OCI-LY1 (cell line): ENCODE data around the gene KLHDC4.
A peak's percentile ranks its signal among the peaks of the same experiment; 100 is the strongest.

Experiments
- H2AFZ ChIP-seq: fragments of 200-600 bp; sonication (generic), shearing (Covaris generic); 2 replicates; pipeline ENCODE4 v1.6.0; 2014; ENCODE audit warnings: antibody characterized with exemption, mild to moderate bottlenecking, low read length
- H3F3A ChIP-seq: fragments of 200-600 bp; sonication (generic), shearing (Covaris generic); 2 replicates; pipeline ENCODE4 v1.6.0; 2014; ENCODE audit warnings: mild to moderate bottlenecking, antibody characterized with exemption, low read length, moderate library complexity; ENCODE audit not compliant: insufficient read depth
- H3K27ac ChIP-seq: fragments of 200-600 bp; sonication (generic); 2 replicates; pipeline ENCODE4 v1.5.1; 2014; ENCODE audit warnings: low read length, mixed run types, mild to moderate bottlenecking, low read depth; ENCODE audit not compliant: poor library complexity, severe bottlenecking
- H3K27me3 ChIP-seq: fragments of 200-600 bp; sonication (generic); 2 replicates; pipeline ENCODE4 v1.6.0; 2014; ENCODE audit warnings: antibody characterized with exemption, mild to moderate bottlenecking, low read length, moderate library complexity; ENCODE audit not compliant: insufficient read depth
- H3K36me3 ChIP-seq: fragments of 200-600 bp; sonication (generic); 2 replicates; pipeline ENCODE4 v1.6.1; 2014; ENCODE audit warnings: mild to moderate bottlenecking, antibody characterized with exemption, low read length, moderate library complexity, mixed read lengths; ENCODE audit not compliant: insufficient read depth
- H3K4me1 ChIP-seq: fragments of 200-600 bp; sonication (generic); 2 replicates; pipeline ENCODE4 v1.5.1; 2014; ENCODE audit warnings: mild to moderate bottlenecking, low read length, moderate library complexity; ENCODE audit not compliant: insufficient read depth, severe bottlenecking
- H3K4me2 ChIP-seq: fragments of 200-600 bp; sonication (generic), shearing (Covaris generic); 2 replicates; pipeline ENCODE4 v1.6.1; 2014; ENCODE audit warnings: low read length
- H3K4me3 ChIP-seq: fragments of 200-600 bp; sonication (generic); 2 replicates; pipeline ENCODE4 v1.5.1; 2014; ENCODE audit warnings: low read length, low read depth, mild to moderate bottlenecking, mixed read lengths; ENCODE audit not compliant: poor library complexity, severe bottlenecking
- H3K79me2 ChIP-seq: fragments of 200-600 bp; shearing (Covaris generic); 2 replicates; pipeline ENCODE4 v1.6.1; 2016; ENCODE audit warnings: mixed run types, low read length, mixed read lengths; ENCODE audit not compliant: insufficient read depth
- H3K9ac ChIP-seq: fragments of 200-600 bp; sonication (generic), shearing (Covaris generic); 2 replicates; pipeline ENCODE4 v1.6.1; 2014; ENCODE audit warnings: mild to moderate bottlenecking, low read length, mixed read lengths
- H3K9me2 ChIP-seq: fragments of 200-600 bp; sonication (generic), shearing (Covaris generic); 2 replicates; pipeline ENCODE4 v1.6.1; 2014; ENCODE audit warnings: low read depth, mild to moderate bottlenecking, low read length, mixed read lengths
- H3K9me3 ChIP-seq: fragments of 200-600 bp; shearing (Covaris generic); 2 replicates; pipeline ENCODE4 v1.6.1; 2014; ENCODE audit warnings: low read length, mixed read lengths
- H4K20me1 ChIP-seq: fragments of 200-600 bp; sonication (generic), shearing (Covaris generic); 2 replicates; pipeline ENCODE4 v1.6.0; 2016; ENCODE audit warnings: mild to moderate bottlenecking, low read length; ENCODE audit not compliant: insufficient read depth
- EZH2 ChIP-seq: fragments of 200-600 bp; sonication (generic), shearing (Covaris generic); IDR thresholded peaks from 2 replicates; pipeline ENCODE4 v1.8.0; 2017; ENCODE audit warnings: borderline replicate concordance, mixed run types, mild to moderate bottlenecking, antibody characterized with exemption, low read length, moderate library complexity, mixed read lengths
- TF ChIP-seq, protein P1 (sequence below): fragments of 200-600 bp; sonication (generic), shearing (Covaris generic); IDR thresholded peaks from 2 replicates; pipeline ENCODE4 v1.5.1; 2017; ENCODE audit warnings: mild to moderate bottlenecking, antibody characterized with exemption, low read length, moderate library complexity, mixed read lengths

KLHDC4 gene

DNA sequence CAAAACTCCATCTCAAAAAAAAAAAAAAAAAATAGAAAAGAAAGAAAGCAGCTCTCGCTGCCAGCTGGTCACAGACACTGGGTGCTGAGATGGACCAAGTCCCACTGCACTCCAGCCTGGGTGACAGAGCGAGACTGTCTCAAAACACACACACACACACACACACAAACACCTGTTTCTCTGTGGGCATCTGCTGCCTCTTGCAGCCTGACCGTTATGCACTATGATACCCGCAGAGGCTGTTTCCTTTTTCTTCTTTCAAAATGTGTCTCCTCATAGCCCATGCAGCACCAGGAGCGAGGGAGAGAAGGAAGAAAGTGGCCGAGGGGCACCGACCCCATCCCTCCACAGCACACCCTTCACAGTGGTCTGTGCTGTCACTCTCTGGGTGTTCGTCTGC, 36.9 kb upstream of the KLHDC4 start:
- no peaks in the 10 kb centered on the region for H3F3A ChIP-seq
- no peak overlapping the region for H2AFZ ChIP-seq
- no peaks in the 10 kb centered on the region for H3K79me2 ChIP-seq
- H3K9me3 ChIP-seq, result peaks cover 3% of the 10 kb centered on the region; the same call in 1 of the 2 replicates
- peaks cover 12% of the 10 kb centered on the region; the same call in 1 of the 2 replicates for H3K36me3 ChIP-seq
- no peak for TF ChIP-seq EZH2
- TF ChIP-seq, protein P1, sequence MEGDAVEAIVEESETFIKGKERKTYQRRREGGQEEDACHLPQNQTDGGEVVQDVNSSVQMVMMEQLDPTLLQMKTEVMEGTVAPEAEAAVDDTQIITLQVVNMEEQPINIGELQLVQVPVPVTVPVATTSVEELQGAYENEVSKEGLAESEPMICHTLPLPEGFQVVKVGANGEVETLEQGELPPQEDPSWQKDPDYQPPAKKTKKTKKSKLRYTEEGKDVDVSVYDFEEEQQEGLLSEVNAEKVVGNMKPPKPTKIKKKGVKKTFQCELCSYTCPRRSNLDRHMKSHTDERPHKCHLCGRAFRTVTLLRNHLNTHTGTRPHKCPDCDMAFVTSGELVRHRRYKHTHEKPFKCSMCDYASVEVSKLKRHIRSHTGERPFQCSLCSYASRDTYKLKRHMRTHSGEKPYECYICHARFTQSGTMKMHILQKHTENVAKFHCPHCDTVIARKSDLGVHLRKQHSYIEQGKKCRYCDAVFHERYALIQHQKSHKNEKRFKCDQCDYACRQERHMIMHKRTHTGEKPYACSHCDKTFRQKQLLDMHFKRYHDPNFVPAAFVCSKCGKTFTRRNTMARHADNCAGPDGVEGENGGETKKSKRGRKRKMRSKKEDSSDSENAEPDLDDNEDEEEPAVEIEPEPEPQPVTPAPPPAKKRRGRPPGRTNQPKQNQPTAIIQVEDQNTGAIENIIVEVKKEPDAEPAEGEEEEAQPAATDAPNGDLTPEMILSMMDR, result no peak
- H3K9me2 ChIP-seq, result no peaks in the 10 kb centered on the region
- no peaks in the 10 kb centered on the region for H3K27me3 ChIP-seq
- no peak overlapping the region for H3K4me3 ChIP-seq
- H4K20me1 ChIP-seq, result no peaks in the 10 kb centered on the region
- H3K9ac ChIP-seq, result peak overlapping the region; percentile 12; the same call in 1 of the 2 replicates
- peak overlapping the region; percentile 4; the same call in 1 of the 2 replicates for H3K4me2 ChIP-seq
- peak overlapping the region; percentile 87 for H3K27ac ChIP-seq
- H3K4me1 ChIP-seq, result peaks cover 42% of the 10 kb centered on the region

DNA sequence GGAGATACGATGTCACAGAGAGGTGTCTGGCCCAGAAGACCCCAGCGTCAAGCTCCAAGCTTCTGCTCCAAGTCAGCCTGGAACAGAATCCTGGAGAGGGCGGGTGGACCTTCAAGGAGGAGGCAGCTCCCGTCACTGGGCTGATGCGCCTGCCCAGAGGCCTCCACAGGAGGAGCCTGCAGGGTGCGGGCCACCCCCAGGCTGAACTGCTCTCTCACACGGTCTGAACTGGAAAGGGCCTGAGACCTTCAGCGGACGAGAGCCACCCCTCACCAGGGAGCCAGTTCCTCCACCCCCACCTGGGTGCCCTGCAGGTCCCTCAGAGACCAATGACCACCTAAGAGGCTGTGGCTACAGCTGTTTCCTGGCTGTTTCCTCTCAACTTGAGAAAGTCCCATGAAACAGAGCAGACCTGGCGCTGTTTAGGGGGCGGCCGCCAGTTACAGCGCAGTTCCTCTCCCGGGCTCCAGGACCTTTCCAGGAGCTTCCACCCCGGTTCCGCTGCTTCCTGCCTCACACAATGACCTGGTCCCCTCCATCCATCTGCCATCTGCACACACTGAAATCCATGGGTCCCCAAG, 36.0 kb upstream of the KLHDC4 start:
- no peaks in the 10 kb centered on the region for H3K9me2 ChIP-seq
- H3K36me3 ChIP-seq, result peaks cover 12% of the 10 kb centered on the region; the same call in 1 of the 2 replicates
- H3F3A ChIP-seq, result no peaks in the 10 kb centered on the region
- TF ChIP-seq, protein P1, result no peak
- no peak for TF ChIP-seq EZH2
- H4K20me1 ChIP-seq, result no peaks in the 10 kb centered on the region
- H2AFZ ChIP-seq, result no peak overlapping the region
- H3K4me1 ChIP-seq, result peaks cover 33% of the 10 kb centered on the region
- peaks cover 3% of the 10 kb centered on the region; the same call in 1 of the 2 replicates for H3K9me3 ChIP-seq
- H3K4me3 ChIP-seq, result no peak overlapping the region
- H3K79me2 ChIP-seq, result no peaks in the 10 kb centered on the region
- peak overlapping the region; percentile 30; the same call in 1 of the 2 replicates for H3K9ac ChIP-seq
- H3K27ac ChIP-seq, result peak overlapping the region; percentile 87
- no peaks in the 10 kb centered on the region for H3K27me3 ChIP-seq
- peak overlapping the region; percentile 15; the same call in 1 of the 2 replicates for H3K4me2 ChIP-seq

GRCh38 chr16:87800497-87800896, 34.7 kb upstream of the KLHDC4 start:
- H3K36me3 ChIP-seq, result peaks cover 12% of the 10 kb centered on the region; the same call in 1 of the 2 replicates
- H3K79me2 ChIP-seq, result no peaks in the 10 kb centered on the region
- H3K4me3 ChIP-seq, result no peak overlapping the region
- no peak overlapping the region for H3K4me2 ChIP-seq
- H3K9me3 ChIP-seq, result peaks cover 3% of the 10 kb centered on the region; the same call in 1 of the 2 replicates
- H3K27ac ChIP-seq, result no peak overlapping the region
- no peak overlapping the region for H2AFZ ChIP-seq
- no peak for TF ChIP-seq EZH2
- TF ChIP-seq, protein P1, result no peak
- H3K9me2 ChIP-seq, result no peaks in the 10 kb centered on the region
- no peaks in the 10 kb centered on the region for H3F3A ChIP-seq
- H3K9ac ChIP-seq, result no peak overlapping the region
- peaks cover 21% of the 10 kb centered on the region for H3K4me1 ChIP-seq
- H3K27me3 ChIP-seq, result no peaks in the 10 kb centered on the region; the same call in 1 of the 2 replicates
- no peaks in the 10 kb centered on the region for H4K20me1 ChIP-seq
